MM.1S (cell line): ENCODE measurements around the gene F3.

Source experiments
- DNase-seq: peaks from one replicate; pipeline ENCODE4 v3.0.0-alpha.2; 2015
- H2AFZ ChIP-seq: fragments of 300-600 bp; sonication (generic); 2 replicates; pipeline ENCODE4 v1.6.0; 2016; ENCODE audit warnings: antibody characterized with exemption, low read length
- H3F3A ChIP-seq: fragments of 300-600 bp; sonication (generic); 2 replicates; pipeline ENCODE4 v1.6.1; 2016; ENCODE audit warnings: mild to moderate bottlenecking, antibody characterized with exemption, low read length, moderate library complexity, mixed read lengths; ENCODE audit not compliant: insufficient read depth
- H3K27ac ChIP-seq: fragments of 300-600 bp; sonication (generic); 2 replicates; pipeline ENCODE4 v1.5.1; 2016; ENCODE audit warnings: mild to moderate bottlenecking, low read length
- H3K27me3 ChIP-seq: fragments of 300-600 bp; sonication (generic); replicated peaks from 2 replicates; pipeline ENCODE4 v1.6.0; 2016; ENCODE audit warnings: low read length; ENCODE audit not compliant: insufficient read depth
- H3K36me3 ChIP-seq: fragments of 300-600 bp; sonication (generic); replicated peaks from 2 replicates; pipeline ENCODE4 v1.6.1; 2016; ENCODE audit warnings: mild to moderate bottlenecking, low read length, mixed read lengths; ENCODE audit not compliant: insufficient read depth
- H3K4me1 ChIP-seq: fragments of 300-600 bp; sonication (generic); 2 replicates; pipeline ENCODE4 v1.6.1; 2016; ENCODE audit warnings: low read length, mixed read lengths
- H3K4me2 ChIP-seq: fragments of 300-600 bp; sonication (generic); 2 replicates; pipeline ENCODE4 v1.6.0; 2016; ENCODE audit warnings: low read depth, low read length
- H3K4me3 ChIP-seq: fragments of 300-600 bp; sonication (generic); 2 replicates; pipeline ENCODE4 v1.5.1; 2016; ENCODE audit warnings: low read length, mixed read lengths
- H3K79me2 ChIP-seq: fragments of 300-600 bp; sonication (generic); 2 replicates; pipeline ENCODE4 v1.6.1; 2016; ENCODE audit warnings: mixed run types, low read length, mixed read lengths
- H3K9ac ChIP-seq: fragments of 300-600 bp; sonication (generic); 2 replicates; pipeline ENCODE4 v1.6.1; 2016; ENCODE audit warnings: low read length, mixed read lengths
- H3K9me2 ChIP-seq: fragments of 300-600 bp; sonication (generic); replicated peaks from 2 replicates; pipeline ENCODE4 v1.6.1; 2016; ENCODE audit warnings: mild to moderate bottlenecking, low read length, mixed read lengths; ENCODE audit not compliant: insufficient read depth
- H3K9me3 ChIP-seq: fragments of 300-600 bp; sonication (generic); replicated peaks from 2 replicates; pipeline ENCODE4 v1.6.1; 2016; ENCODE audit warnings: mild to moderate bottlenecking, low read length, mixed read lengths; ENCODE audit not compliant: insufficient read depth
- H4K20me1 ChIP-seq: fragments of 300-600 bp; sonication (generic); 2 replicates; pipeline ENCODE4 v1.6.1; 2016; ENCODE audit warnings: mild to moderate bottlenecking, low read length, moderate library complexity, mixed read lengths; ENCODE audit not compliant: insufficient read depth
- EZH2 ChIP-seq: fragments of 300-600 bp; sonication (generic); optimal IDR thresholded peaks from 2 replicates; pipeline ENCODE3; 2017; ENCODE audit warnings: low read depth, mild to moderate bottlenecking, antibody characterized with exemption, low read length, mixed read lengths
- EZH2phosphoT487 ChIP-seq: fragments of 300-600 bp; sonication (generic); IDR thresholded peaks from 2 replicates; pipeline ENCODE4 v1.6.1; 2018; ENCODE audit warnings: antibody characterized with exemption, low read length
- TF ChIP-seq, protein P1 (sequence below): fragments of 300-600 bp; sonication (generic); IDR thresholded peaks from 2 replicates; pipeline ENCODE4 v1.5.1; 2016; ENCODE audit warnings: antibody characterized with exemption, low read length, mixed read lengths

Gene F3

DNA sequence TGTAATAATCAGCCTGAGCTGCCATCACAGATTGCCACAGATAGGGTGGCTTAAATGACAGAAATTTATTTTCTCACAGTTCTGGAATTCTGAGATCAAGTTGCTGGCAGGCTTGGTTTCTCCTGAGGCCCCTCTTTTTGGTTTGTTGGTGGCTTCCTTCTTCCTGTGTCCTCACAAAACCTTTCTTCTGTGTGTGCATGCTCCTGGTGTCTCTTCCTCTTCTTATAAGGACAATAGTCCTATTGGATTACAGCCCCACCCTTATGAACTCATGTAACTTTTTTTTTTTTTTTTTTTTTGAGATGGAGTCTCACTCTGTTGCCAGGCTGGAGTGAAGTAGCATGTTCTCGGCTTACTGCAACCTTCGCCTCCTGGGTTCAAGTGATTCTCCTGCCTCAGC lies 41.0 kb upstream of the F3 start:
- Histone ChIP-seq H4K20me1 (no peaks in the 10 kb centered on the region), H3K27me3 (no peaks in the 10 kb centered on the region), H3K4me3 (no peak overlapping the region), H3K36me3 (no peaks in the 10 kb centered on the region), H3K79me2 (no peaks in the 10 kb centered on the region), H3K9ac (no peak overlapping the region), H3K4me1 (no peaks in the 10 kb centered on the region), H3F3A (no peaks in the 10 kb centered on the region), H3K9me3 (no peaks in the 10 kb centered on the region), H2AFZ (no peak overlapping the region), H3K27ac (no peak overlapping the region), H3K9me2 (no peaks in the 10 kb centered on the region), H3K4me2 (no peak overlapping the region)
- no peak for DNase-seq
- no peak for TF ChIP-seq EZH2phosphoT487
- TF ChIP-seq, protein P1, sequence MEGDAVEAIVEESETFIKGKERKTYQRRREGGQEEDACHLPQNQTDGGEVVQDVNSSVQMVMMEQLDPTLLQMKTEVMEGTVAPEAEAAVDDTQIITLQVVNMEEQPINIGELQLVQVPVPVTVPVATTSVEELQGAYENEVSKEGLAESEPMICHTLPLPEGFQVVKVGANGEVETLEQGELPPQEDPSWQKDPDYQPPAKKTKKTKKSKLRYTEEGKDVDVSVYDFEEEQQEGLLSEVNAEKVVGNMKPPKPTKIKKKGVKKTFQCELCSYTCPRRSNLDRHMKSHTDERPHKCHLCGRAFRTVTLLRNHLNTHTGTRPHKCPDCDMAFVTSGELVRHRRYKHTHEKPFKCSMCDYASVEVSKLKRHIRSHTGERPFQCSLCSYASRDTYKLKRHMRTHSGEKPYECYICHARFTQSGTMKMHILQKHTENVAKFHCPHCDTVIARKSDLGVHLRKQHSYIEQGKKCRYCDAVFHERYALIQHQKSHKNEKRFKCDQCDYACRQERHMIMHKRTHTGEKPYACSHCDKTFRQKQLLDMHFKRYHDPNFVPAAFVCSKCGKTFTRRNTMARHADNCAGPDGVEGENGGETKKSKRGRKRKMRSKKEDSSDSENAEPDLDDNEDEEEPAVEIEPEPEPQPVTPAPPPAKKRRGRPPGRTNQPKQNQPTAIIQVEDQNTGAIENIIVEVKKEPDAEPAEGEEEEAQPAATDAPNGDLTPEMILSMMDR = no peak
- TF ChIP-seq EZH2 = no peak

DNA sequence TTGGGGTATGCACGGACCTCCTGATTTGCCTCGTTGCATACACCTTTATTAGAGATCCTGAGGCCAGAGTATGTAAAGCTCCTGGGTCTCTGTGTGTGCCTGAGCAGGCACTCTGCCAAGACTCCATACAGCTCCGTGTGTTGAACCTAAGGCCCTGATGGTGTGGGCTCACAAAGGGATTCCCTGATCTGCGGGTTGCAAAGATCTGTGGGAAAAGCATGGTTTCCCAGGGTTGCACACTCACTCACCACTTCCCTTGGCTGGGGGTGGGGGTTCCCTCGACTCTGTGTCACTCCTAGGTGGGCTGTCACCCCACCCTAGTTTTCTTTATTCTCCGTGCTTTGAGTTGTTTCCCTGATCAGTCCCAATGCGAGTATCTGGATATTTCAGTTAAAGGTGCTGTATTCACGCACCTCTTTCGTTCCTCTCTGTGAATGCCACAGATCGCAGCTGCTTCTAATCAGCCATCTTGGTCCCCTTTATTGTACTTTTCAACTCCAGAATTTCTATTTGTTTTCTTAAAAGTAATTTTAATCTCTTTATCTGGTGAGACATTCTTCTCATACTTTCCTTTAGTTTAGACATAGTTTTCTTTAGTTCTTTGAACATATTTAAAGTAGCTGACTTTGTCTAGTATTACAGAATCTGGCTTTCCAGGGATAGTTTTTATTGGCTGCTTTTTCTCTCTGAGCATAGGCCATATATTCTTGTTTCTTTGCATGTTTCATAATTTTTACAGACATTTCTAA lies 39.0 kb upstream of the F3 start:
- H3K27ac ChIP-seq = no peak overlapping the region
- no peaks in the 10 kb centered on the region for H3K9me3 ChIP-seq
- no peaks in the 10 kb centered on the region for H3K36me3 ChIP-seq
- H2AFZ ChIP-seq = no peak overlapping the region
- no peaks in the 10 kb centered on the region for H3K4me1 ChIP-seq
- H3K4me3 ChIP-seq = no peak overlapping the region
- no peak for DNase-seq
- H3K9ac ChIP-seq = no peak overlapping the region
- no peaks in the 10 kb centered on the region for H3F3A ChIP-seq
- H3K4me2 ChIP-seq = no peak overlapping the region
- H3K27me3 ChIP-seq = no peaks in the 10 kb centered on the region
- TF ChIP-seq EZH2 (no peak), EZH2phosphoT487 (no peak)
- TF ChIP-seq, protein P1 = no peak
- H3K79me2 ChIP-seq = no peaks in the 10 kb centered on the region
- H3K9me2 ChIP-seq = no peaks in the 10 kb centered on the region
- no peaks in the 10 kb centered on the region for H4K20me1 ChIP-seq

DNA sequence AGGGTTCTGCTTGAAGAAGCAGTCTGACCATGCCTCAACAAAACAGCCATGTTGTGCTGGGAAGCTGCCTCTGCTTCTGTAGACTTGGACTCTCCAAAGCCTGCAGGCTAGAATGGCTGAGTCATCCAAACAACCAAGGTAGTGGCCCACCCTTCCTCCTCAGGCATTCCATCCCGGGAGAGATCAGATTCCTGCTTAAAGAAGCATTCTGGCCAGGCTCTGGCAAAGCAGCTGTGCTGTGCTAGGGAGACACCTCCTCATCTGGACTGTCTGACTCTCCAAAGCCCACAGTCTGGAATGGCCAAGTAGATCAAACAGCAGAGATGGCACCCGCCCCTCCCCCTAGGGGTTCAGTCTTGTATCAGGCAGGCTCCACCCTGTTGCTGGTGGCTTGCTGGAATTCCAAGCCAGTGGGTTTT lies 38.3 kb upstream of the F3 start:
- H3K36me3 ChIP-seq = no peaks in the 10 kb centered on the region
- no peaks in the 10 kb centered on the region for H3K9me3 ChIP-seq
- no peak overlapping the region for H3K27ac ChIP-seq
- no peak overlapping the region for H2AFZ ChIP-seq
- no peak overlapping the region for H3K4me3 ChIP-seq
- no peaks in the 10 kb centered on the region for H3K27me3 ChIP-seq
- no peaks in the 10 kb centered on the region for H4K20me1 ChIP-seq
- DNase-seq = no peak
- TF ChIP-seq EZH2 (no peak), EZH2phosphoT487 (no peak)
- TF ChIP-seq, protein P1 = no peak
- H3K4me2 ChIP-seq = no peak overlapping the region
- H3K9ac ChIP-seq = no peak overlapping the region
- no peaks in the 10 kb centered on the region for H3K9me2 ChIP-seq
- no peaks in the 10 kb centered on the region for H3K79me2 ChIP-seq
- no peaks in the 10 kb centered on the region for H3K4me1 ChIP-seq
- no peaks in the 10 kb centered on the region for H3F3A ChIP-seq
